GM18520 (cell line): Measurements from ENCODE around the gene IGDCC3.

ENCODE experiments used
- ATAC-seq: cut with Tn5 transposase; IDR thresholded peaks from one replicate; pipeline ENCODE4 v1.9.1; 2021; ENCODE audit not compliant: unreplicated experiment

IGDCC3 gene

GRCh38 chr15:65389226-65389625, 11.4 kb upstream of the IGDCC3 start:
- no peak for ATAC-seq

- no peak for ATAC-seq
These were observed 10.7 kb upstream of the IGDCC3 start for GRCh38 chr15:65388306-65389080.

- ATAC-seq = no peak
These were observed 9.1 kb upstream of the IGDCC3 start for GRCh38 chr15:65386886-65387285.

- ATAC-seq = no peak
These were observed 8.6 kb upstream of the IGDCC3 start for GRCh38 chr15:65386376-65386775.

- ATAC-seq = no peak
These were observed 8.1 kb upstream of the IGDCC3 start for GRCh38 chr15:65385870-65386258.

- ATAC-seq = no peak
These were observed 7.4 kb upstream of the IGDCC3 start for GRCh38 chr15:65384895-65385869.

GRCh38 chr15:65384505-65384894, 6.7 kb upstream of the IGDCC3 start:
- ATAC-seq = no peak

GRCh38 chr15:65383991-65384390, 6.2 kb upstream of the IGDCC3 start:
- ATAC-seq = no peak

GRCh38 chr15:65383456-65383855, 5.7 kb upstream of the IGDCC3 start:
- no peak for ATAC-seq

- ATAC-seq = no peak
These were observed 5.1 kb upstream of the IGDCC3 start for GRCh38 chr15:65382921-65383320.

- ATAC-seq = no peak
These were observed 4.3 kb upstream of the IGDCC3 start for GRCh38 chr15:65382146-65382491.

- no peak for ATAC-seq
These were observed 3.8 kb upstream of the IGDCC3 start for GRCh38 chr15:65381445-65382145.

GRCh38 chr15:65379986-65380385, 2.2 kb upstream of the IGDCC3 start:
- ATAC-seq = no peak

- no peak for ATAC-seq
These were observed 462 bp downstream of the IGDCC3 start for GRCh38 chr15:65377105-65377975.

GRCh38 chr15:65376767-65377104, 1.1 kb downstream of the IGDCC3 start:
- no peak for ATAC-seq

GRCh38 chr15:65375871-65376607, 1.8 kb downstream of the IGDCC3 start:
- no peak for ATAC-seq

- no peak for ATAC-seq
These were observed 2.9 kb downstream of the IGDCC3 start for GRCh38 chr15:65374821-65375401.

GRCh38 chr15:65374334-65374733, 3.5 kb downstream of the IGDCC3 start:
- ATAC-seq = no peak

GRCh38 chr15:65373163-65373651, 4.6 kb downstream of the IGDCC3 start:
- ATAC-seq = no peak

GRCh38 chr15:65372787-65373067, 5.1 kb downstream of the IGDCC3 start:
- ATAC-seq = no peak
